GM12878 (cell line): ENCODE data around the gene CDC42EP3. TPM values are rescaled to one million over a fixed set of nuclear protein-coding genes. Genes with fewer than 3 reads are reported as not detected.
A peak's percentile ranks its signal among the peaks of the same experiment; 100 is the strongest.

Experiments used
- ATAC-seq: fragments of 200-7000 bp; cut with Tn5 transposase; 3 replicates; pipeline ENCODE4 v1.9.1; 2020; ENCODE audit warnings: mild to moderate bottlenecking, moderate library complexity
- BruUV-seq: library from RNA; stranded (reverse); fragments of 400-500 nt; replicated peaks from 2 replicates; lab custom pipeline; 2021; lab: Mats Ljungman, UMichigan
- CTCF ChIA-PET: fragments of 300-600 bp; sonication (Branson Sonifier 250); formaldehyde crosslinking; extraction: SDS; loops from one replicate; lab custom pipeline; 2021; ENCODE audit warnings: inconsistent platforms; lab: Yijun Ruan, JAX
- POLR2A ChIA-PET: fragments of 350-600 bp; formaldehyde crosslinking; extraction: SDS; loops from one replicate; lab custom pipeline; 2021; ENCODE audit warnings: inconsistent platforms; lab: Charles Lee
- RAD21 ChIA-PET: fragments of 300-600 bp; sonication (Branson Sonifier 250); formaldehyde crosslinking; loops from one replicate; lab custom pipeline; 2023; ENCODE audit warnings: antibody characterized with exemption; ENCODE audit not compliant: unreplicated experiment; lab: Charles Lee
- SMC1A ChIA-PET: fragments of 300-600 bp; sonication (Branson Sonifier 250); formaldehyde crosslinking; loops from one replicate; lab custom pipeline; 2023; ENCODE audit not compliant: unreplicated experiment, uncharacterized antibody; lab: Charles Lee
- DNase-seq: peaks from one replicate; pipeline ENCODE4 v3.0.0-alpha.2; 2011; ENCODE audit warnings: low read depth, low spot score
- FAIRE-seq: peaks from 3 replicates; lab custom pipeline; 2011; peaks lifted over from hg19 to GRCh38; lab: Jason Lieb, UNC
- H2AFZ ChIP-seq: 2 replicates; pipeline ENCODE4 v1.6.0; 2011; ENCODE audit warnings: low read depth, low read length, control low read depth; ENCODE audit not compliant: control insufficient read depth
- H3K27ac ChIP-seq: 2 replicates; pipeline ENCODE4 v1.5.1; 2011; ENCODE audit warnings: control low read depth; ENCODE audit not compliant: control insufficient read depth, insufficient read depth
- H3K27me3 ChIP-seq, 2 experiments: replicated peaks in 1 of 2; 2 replicates each; pipeline versions ENCODE4 v1.6.0 to v1.6.1; 2011; ENCODE audit warnings: low read length in 1 of 2; ENCODE audit not compliant: control insufficient read depth in 2 of 2, insufficient read depth in 2 of 2
- H3K36me3 ChIP-seq, 2 experiments: 2 replicates each; pipeline ENCODE4 v1.5.1; 2011; ENCODE audit warnings: low read length in 1 of 2; ENCODE audit not compliant: control insufficient read depth in 2 of 2, insufficient read depth in 2 of 2
- H3K4me1 ChIP-seq: 2 replicates; pipeline ENCODE4 v1.6.1; 2011; ENCODE audit warnings: mild to moderate bottlenecking, low read length, moderate library complexity, mixed read lengths; ENCODE audit not compliant: control insufficient read depth, insufficient read depth
- H3K4me2 ChIP-seq: 2 replicates; pipeline ENCODE4 v1.6.0; 2011; ENCODE audit warnings: control low read depth; ENCODE audit not compliant: control insufficient read depth, insufficient read depth
- H3K4me3 ChIP-seq: fragments of 200-600 bp; sonication (generic); 2 replicates; pipeline ENCODE4 v1.5.1; 2016
- H3K79me2 ChIP-seq: 2 replicates; pipeline ENCODE4 v1.6.0; 2011; ENCODE audit warnings: low read length; ENCODE audit not compliant: control insufficient read depth, insufficient read depth
- H3K9ac ChIP-seq: 2 replicates; pipeline ENCODE4 v1.8.0; 2011; ENCODE audit warnings: low read length, control low read depth, mixed read lengths; ENCODE audit not compliant: control insufficient read depth, insufficient read depth
- H3K9me3 ChIP-seq: replicated peaks from 3 replicates; pipeline ENCODE4 v1.5.1; 2011; ENCODE audit warnings: mild to moderate bottlenecking, low read length; ENCODE audit not compliant: control insufficient read depth, insufficient read depth
- H4K20me1 ChIP-seq: 2 replicates; pipeline ENCODE4 v1.6.0; 2011; ENCODE audit not compliant: control insufficient read depth, insufficient read depth
- ATF7 ChIP-seq: fragments of 450-650 bp; IDR thresholded peaks from 2 replicates; pipeline ENCODE4 v1.6.1; 2016; ENCODE audit warnings: low read depth, mild to moderate bottlenecking
- BHLHE40 ChIP-seq, 2 experiments: fragments of 450-650 bp in 1 of 2; IDR thresholded peaks; 2 replicates each; pipeline ENCODE4 v1.6.1; 2011 to 2017; ENCODE audit warnings: low read depth in 2 of 2, borderline replicate concordance in 1 of 2, improper control_type of control experiment in 1 of 2, low read length in 1 of 2, mild to moderate bottlenecking in 1 of 2
- EED ChIP-seq: sonication (generic); IDR thresholded peaks from 2 replicates; pipeline ENCODE4 v1.6.1; 2016; ENCODE audit warnings: antibody characterized with exemption, low read depth
- FOXM1 ChIP-seq: IDR thresholded peaks from 2 replicates; pipeline ENCODE4 v1.6.1; 2012; ENCODE audit warnings: low read depth, mild to moderate bottlenecking, inconsistent platforms, low read length, moderate library complexity
- HDAC6 ChIP-seq: fragments of 200-600 bp; sonication (generic); IDR thresholded peaks from one replicate; pipeline ENCODE4 v1.8.0; 2017; ENCODE audit warnings: antibody characterized with exemption; ENCODE audit not compliant: unreplicated experiment
- IKZF1 ChIP-seq: fragments of 450-650 bp; conservative IDR thresholded peaks from 2 replicates; pipeline ENCODE4 v1.6.1; 2017; ENCODE audit warnings: antibody characterized with exemption, mild to moderate bottlenecking
- IKZF2 ChIP-seq, 2 experiments: fragments of 450-650 bp; IDR thresholded peaks; 2 replicates each; pipeline ENCODE4 v1.6.1; 2017; ENCODE audit warnings: mild to moderate bottlenecking in 2 of 2, moderate library complexity in 2 of 2
- MYC ChIP-seq: IDR thresholded peaks from 2 replicates; pipeline ENCODE4 v1.6.1; 2011; ENCODE audit warnings: mild to moderate bottlenecking, low read length, moderate library complexity, inconsistent platforms; ENCODE audit not compliant: insufficient read depth, insufficient replicate concordance, insufficient read length, severe bottlenecking
- NFIC ChIP-seq: IDR thresholded peaks from 2 replicates; pipeline ENCODE4 v1.6.1; 2012; ENCODE audit warnings: low read depth, mild to moderate bottlenecking, inconsistent platforms, low read length, moderate library complexity
- RUNX3 ChIP-seq: IDR thresholded peaks from 2 replicates; pipeline ENCODE4 v1.6.1; 2012; ENCODE audit warnings: low read length, inconsistent platforms
- ZNF217 ChIP-seq: fragments of 450-650 bp; IDR thresholded peaks from 2 replicates; pipeline ENCODE4 v1.6.1; 2017; ENCODE audit warnings: antibody characterized with exemption, mild to moderate bottlenecking
- WGBS: methylation state at CpG from one replicate; pipeline ENCODE4 v1.1.6; 2016; ENCODE audit warnings: low lambda C conversion rate; ENCODE audit not compliant: insufficient replicate concordance, insufficient coverage; ENCODE audit errors: missing lambda C conversion rate; 5-methylcytosine and 5-hydroxymethylcytosine counted together
- in situ Hi-C: fragments of 300-500 bp; cut with MboI; formaldehyde crosslinking; loops from 9 replicates; pipeline ENCODE4 v1.14.3; 2018; ENCODE audit warnings: mixed read lengths
- intact Hi-C: fragments of 100-400 bp; cut with micrococcal nuclease; formaldehyde crosslinking; loops from one replicate; pipeline ENCODE4 v1.14.2; 2022; ENCODE audit not compliant: unreplicated experiment
- polyA plus RNA-seq, 11 experiments: library from polyadenylated mRNA; depleted of rRNA in 4 of 11; unstranded in 6 of 11; stranded (reverse) in 5 of 11; fragments of >200 nt; fragmentation: Nextera tagmentation in 4 of 11; fragmentation: Illumina TruSeq in 1 of 11; extraction: Ambion mirVana in 4 of 11; extraction: Trizol in 1 of 11; gene quantifications; 1 replicate in 1 of 11; 2 replicates in 10 of 11; pipeline versions ENCODE4 v1.2.1 to v1.2.3, GENCODE V29; 2011 to 2016; ENCODE audit warnings: inconsistent platforms in 2 of 11, missing spikeins in 2 of 11, low read depth in 1 of 11
- total RNA-seq, 4 experiments: library from RNA; depleted of rRNA in 3 of 4; stranded (reverse); fragments of >200 nt in 3 of 4; fragmentation: Illumina TruSeq in 1 of 4; extraction: Trizol in 1 of 4; gene quantifications; 2 replicates each; pipeline versions ENCODE4 v1.2.1 to v1.2.3, GENCODE V29; 2013 to 2021
- TF ChIP-seq, protein P1 (sequence below): fragments of 450-650 bp; IDR thresholded peaks from 2 replicates; pipeline ENCODE4 v1.6.1; 2017; ENCODE audit warnings: low read depth, mild to moderate bottlenecking, moderate library complexity
- TF ChIP-seq, protein P2 (sequence below): fragments of 450-650 bp; IDR thresholded peaks from 2 replicates; pipeline ENCODE4 v1.6.1; 2016; ENCODE audit warnings: mild to moderate bottlenecking

CDC42EP3 gene
- total and polyA plus RNA-seq, 10 of the 15 experiments (the other 5 are each of a cell fraction or from before 2014, with no cell fraction given), result 11.8 to 86.9 (median 52.9) TPM

DNA sequence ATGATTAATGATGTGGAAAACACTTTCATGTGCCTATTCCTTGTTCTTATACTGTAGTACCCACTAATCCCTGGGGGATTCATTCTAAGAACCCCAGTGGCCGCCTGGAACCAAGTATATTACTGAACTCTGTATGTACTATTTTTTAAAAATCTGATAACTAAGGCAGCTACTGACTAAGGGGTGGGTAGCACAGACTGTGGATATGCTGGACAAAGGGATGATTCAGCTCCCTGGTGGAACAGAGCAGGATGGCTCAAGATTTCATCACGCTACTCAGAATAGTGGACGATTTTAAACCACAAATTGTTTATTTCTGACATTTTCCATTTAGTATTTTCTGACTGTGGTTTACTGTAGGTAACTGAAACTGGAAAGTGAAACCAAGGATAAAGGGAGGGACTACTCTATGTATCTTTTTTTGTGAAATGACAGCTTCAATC, 41.8 kb upstream of the CDC42EP3 start:
- ChIA-PET CTCF (interaction anchor here (2.0 kb wide), 1 partner anchor 164 kb away, joined by 6 read pairs; no protein-coding TSS in a partner anchor), POLR2A (interaction anchor here (0.6 kb wide), 1 partner anchor 927 kb away, joined by 3 read pairs; no protein-coding TSS in a partner anchor), SMC1A (interaction anchor here (1.6 kb wide), 1 partner anchor 20 kb away, joined by 3 read pairs; no protein-coding TSS in a partner anchor), RAD21 (interaction anchor here (1.2 kb wide), 1 partner anchor 164 kb away, joined by 4 read pairs; no protein-coding TSS in a partner anchor)
- DNase-seq (peak; percentile 13), ATAC-seq (peak; percentile 60)
- Histone ChIP-seq H3K9me3 (no peaks in the 10 kb centered on the region; the same call in 1 of the 3 replicates), H3K79me2 (no peaks in the 10 kb centered on the region), H4K20me1 (no peaks in the 10 kb centered on the region), H3K27me3 (no peaks in the 10 kb centered on the region), H2AFZ (no peak overlapping the region), H3K4me3 (no peak overlapping the region), H3K36me3 (no peaks in the 10 kb centered on the region)
- no TSS peak for BruUV-seq
- intact Hi-C loops, result no loop called here
- WGBS, result 0% methylated on average over 3 of the region's 3 CpGs
- TF ChIP-seq FOXM1, result no peak; the same call in 1 of the 2 replicates
- TF ChIP-seq, protein P1, sequence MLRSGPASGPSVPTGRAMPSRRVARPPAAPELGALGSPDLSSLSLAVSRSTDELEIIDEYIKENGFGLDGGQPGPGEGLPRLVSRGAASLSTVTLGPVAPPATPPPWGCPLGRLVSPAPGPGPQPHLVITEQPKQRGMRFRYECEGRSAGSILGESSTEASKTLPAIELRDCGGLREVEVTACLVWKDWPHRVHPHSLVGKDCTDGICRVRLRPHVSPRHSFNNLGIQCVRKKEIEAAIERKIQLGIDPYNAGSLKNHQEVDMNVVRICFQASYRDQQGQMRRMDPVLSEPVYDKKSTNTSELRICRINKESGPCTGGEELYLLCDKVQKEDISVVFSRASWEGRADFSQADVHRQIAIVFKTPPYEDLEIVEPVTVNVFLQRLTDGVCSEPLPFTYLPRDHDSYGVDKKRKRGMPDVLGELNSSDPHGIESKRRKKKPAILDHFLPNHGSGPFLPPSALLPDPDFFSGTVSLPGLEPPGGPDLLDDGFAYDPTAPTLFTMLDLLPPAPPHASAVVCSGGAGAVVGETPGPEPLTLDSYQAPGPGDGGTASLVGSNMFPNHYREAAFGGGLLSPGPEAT, result 0 out of 2 replicates have a peak, but pooled peaks have one; percentile 20
- peak; percentile 58 to 66; a peak in 2 of 4 replicates for TF ChIP-seq IKZF2 (IDR thresholded peaks at IDR 0.05)
- TF ChIP-seq ATF7, result peak; percentile 37; the same call in 1 of the 2 replicates
- peak; percentile 75 for TF ChIP-seq EED
- no peak for TF ChIP-seq ZNF217
- peak; percentile 85; the same call in 1 of the 2 replicates for TF ChIP-seq RUNX3
- TF ChIP-seq IKZF1, result peak; percentile 46
- no peak for TF ChIP-seq HDAC6
- no peak for TF ChIP-seq MYC
- no peak for TF ChIP-seq BHLHE40 (IDR thresholded peaks at IDR 0.05; ENCODE audit: borderline replicate concordance in 1 of 2, low read depth in 2 of 2, low read length in 1 of 2)
- TF ChIP-seq, protein P2, sequence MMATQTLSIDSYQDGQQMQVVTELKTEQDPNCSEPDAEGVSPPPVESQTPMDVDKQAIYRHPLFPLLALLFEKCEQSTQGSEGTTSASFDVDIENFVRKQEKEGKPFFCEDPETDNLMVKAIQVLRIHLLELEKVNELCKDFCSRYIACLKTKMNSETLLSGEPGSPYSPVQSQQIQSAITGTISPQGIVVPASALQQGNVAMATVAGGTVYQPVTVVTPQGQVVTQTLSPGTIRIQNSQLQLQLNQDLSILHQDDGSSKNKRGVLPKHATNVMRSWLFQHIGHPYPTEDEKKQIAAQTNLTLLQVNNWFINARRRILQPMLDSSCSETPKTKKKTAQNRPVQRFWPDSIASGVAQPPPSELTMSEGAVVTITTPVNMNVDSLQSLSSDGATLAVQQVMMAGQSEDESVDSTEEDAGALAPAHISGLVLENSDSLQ, result no peak
- TF ChIP-seq NFIC, result peak; percentile 65; the same call in 1 of the 2 replicates
- TF ChIP-seq, all 136 proteins: peak for 7
- no peak overlapping the region for H3K27ac ChIP-seq
- in situ Hi-C loops, result no loop called here
- H3K9ac ChIP-seq, result no peak overlapping the region
- peaks cover 7% of the 10 kb centered on the region; the same call in 1 of the 2 replicates for H3K4me1 ChIP-seq
- peak; percentile 75 for FAIRE-seq
- no peak overlapping the region for H3K4me2 ChIP-seq
